Psoas muscle (tissue), 8 donors: ENCODE results near the gene CD44. TPM values are rescaled to one million over a fixed set of nuclear protein-coding genes. Genes with fewer than 3 reads are reported as not detected.

Source experiments
- ATAC-seq, 4 donors: fragments of 200-7000 bp; cut with Tn5 transposase; one replicate each; pipeline ENCODE4 v1.9.1; 2020; ENCODE audit warnings: moderate library complexity in 3 of 4, mild to moderate bottlenecking in 2 of 4
- DNase-seq, 2 donors: peaks; one replicate each; pipeline ENCODE4 v3.0.0-alpha.2; 2020
- H3K27ac ChIP-seq: fragments of 200-600 bp; one replicate; pipeline ENCODE4 v1.8.0; 2022
- H3K27me3 ChIP-seq, 3 donors: fragments of 200-600 bp in 1 of 3; one replicate each; pipeline versions ENCODE4 v1.6.1 to v1.8.0; 2013 to 2022; ENCODE audit warnings: low read length in 2 of 3, mild to moderate bottlenecking in 2 of 3, moderate library complexity in 1 of 3; ENCODE audit not compliant: insufficient read depth in 3 of 3
- H3K36me3 ChIP-seq, 2 donors: fragments of 200-600 bp in 1 of 2; one replicate each; pipeline versions ENCODE4 v1.6.1 to v1.8.0; 2013 to 2022; ENCODE audit warnings: low read depth in 1 of 2, mild to moderate bottlenecking in 1 of 2, moderate library complexity in 1 of 2; ENCODE audit not compliant: insufficient read depth in 1 of 2
- H3K4me1 ChIP-seq: fragments of 200-600 bp; one replicate; pipeline ENCODE4 v1.8.0; 2022
- H3K4me3 ChIP-seq: fragments of 200-600 bp; one replicate; pipeline ENCODE4 v1.8.0; 2022; ENCODE audit warnings: mild to moderate bottlenecking
- H3K9me3 ChIP-seq: fragments of 200-600 bp; one replicate; pipeline ENCODE4 v1.8.0; 2022
- CTCF ChIP-seq: fragments of 200-600 bp; IDR thresholded peaks from one replicate; pipeline ENCODE4 v1.8.0; 2022; ENCODE audit warnings: antibody characterized with exemption
- WGBS, 3 donors: extraction: QIAGEN DNeasy Blood & Tissue Kit; methylation state at CpG; one replicate each; pipeline versions ENCODE4 v1.1.6 to v1.1.7; 2013; 5-methylcytosine and 5-hydroxymethylcytosine counted together
- intact Hi-C, 2 donors: fragments of 100-400 bp; cut with DNase I; formaldehyde crosslinking; loops; one replicate each; pipeline versions ENCODE4 v1.11.0 to v1.14.2; 2022
- polyA plus RNA-seq, 3 donors: library from polyadenylated mRNA; stranded (reverse); fragments of 200-250 nt; gene quantifications; one replicate each; pipeline ENCODE4 v1.2.3, GENCODE V29; 2013
- total RNA-seq, 4 donors: library from RNA; stranded (reverse); fragmentation: NEBNext Ultra II Directional in 2 of 4; extraction: Animal tissue kit (Norgen Biotek cat#: 25700) in 2 of 4; gene quantifications; one replicate each; pipeline versions ENCODE4 v1.2.1 to v1.2.4, GENCODE V29; 2021 to 2023
- donor health status: healthy with polysubstance abuse.
- donor health status: DM: no; HTN: no; CAD: no; lungs with moderate emphysema.
- donor health status: Bipolar disorder and iron deficiency.
- donor health status: healthy.
- donor health status: DM: yes; HTN: yes; CAD: no.
- donor health status: DM: no; HTN: no; CAD: no.
- donor health status: DM: no; HTN: no; CAD: no.
- donor health status: DM: yes; HTN: yes; CAD: no.

Gene CD44
- total and polyA plus RNA-seq, 7 donors: 3.4 to 35.4 (median 23.2) TPM

- intact Hi-C loops: no loop called here
- H3K4me1 ChIP-seq: peaks cover 14% of the 10 kb centered on the region
- H3K36me3 ChIP-seq: no peaks in the 10 kb centered on the region
- H3K27ac ChIP-seq: no peak overlapping the region
- no peak for DNase-seq
- no peak overlapping the region for H3K4me3 ChIP-seq
- WGBS, 3 donors: 42 to 59% (median 48%) methylated on average over 3 of the region's 3 CpGs
- no peaks in the 10 kb centered on the region for H3K9me3 ChIP-seq
- TF ChIP-seq CTCF: no peak
- no peaks in the 10 kb centered on the region for H3K27me3 ChIP-seq
- ATAC-seq: no peak
Measured at GRCh38 chr11:35101223-35101622, 37.7 kb upstream of the CD44 start.

DNA sequence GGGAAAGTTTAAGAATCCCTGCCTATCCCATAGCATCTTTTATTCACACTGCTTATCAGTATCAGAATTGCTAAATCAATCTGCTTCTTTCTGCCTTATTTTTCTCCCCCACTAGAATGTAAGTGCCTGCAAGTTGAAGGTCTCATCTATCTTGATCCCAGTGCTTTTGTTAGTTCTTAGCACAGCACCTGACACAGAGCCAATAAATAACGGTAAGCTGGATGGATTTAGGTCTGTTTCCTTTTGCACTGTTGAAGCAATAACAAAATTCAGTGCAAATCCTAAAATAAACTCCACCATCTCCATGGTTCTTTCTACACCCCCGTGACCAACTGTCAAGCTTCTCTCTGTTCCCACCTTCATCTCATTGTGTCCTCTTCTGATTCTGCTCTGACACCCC is 36.7 kb upstream of the CD44 start:
- Histone ChIP-seq H3K4me1 (peaks cover 14% of the 10 kb centered on the region), H3K27me3 (no peaks in the 10 kb centered on the region), H3K9me3 (no peaks in the 10 kb centered on the region), H3K27ac (no peak overlapping the region), H3K4me3 (no peak overlapping the region), H3K36me3 (no peaks in the 10 kb centered on the region)
- ATAC-seq (no peak), DNase-seq (no peak)
- no peak for TF ChIP-seq CTCF
- 46 to 61% (median 56%) methylated on average over 2 of the region's 2 CpGs for WGBS, 3 donors
- intact Hi-C loops: no loop called here

GRCh38 chr11:35103366-35104208 is 35.4 kb upstream of the CD44 start:
- WGBS, 3 donors: 89 to 94% (median 92%) methylated on average over 6 of the region's 6 CpGs
- Histone ChIP-seq H3K36me3 (no peaks in the 10 kb centered on the region), H3K9me3 (no peaks in the 10 kb centered on the region), H3K4me1 (peaks cover 14% of the 10 kb centered on the region), H3K27ac (no peak overlapping the region), H3K27me3 (no peaks in the 10 kb centered on the region), H3K4me3 (no peak overlapping the region)
- no peak for ATAC-seq
- intact Hi-C loops: no loop called here
- TF ChIP-seq CTCF: no peak
- no peak for DNase-seq

GRCh38 chr11:35104655-35105054 is 34.3 kb upstream of the CD44 start:
- WGBS, 3 donors: 97 to 98% (median 97%) methylated on average over 2 of the region's 2 CpGs
- no peak for TF ChIP-seq CTCF
- no peak overlapping the region for H3K27ac ChIP-seq

More at GRCh38 chr11:35104655-35105054, 34.3 kb upstream of the CD44 start:
- DNase-seq (no peak), ATAC-seq (no peak)
- peaks cover 11% of the 10 kb centered on the region for H3K4me1 ChIP-seq
- no peak overlapping the region for H3K4me3 ChIP-seq
- no peaks in the 10 kb centered on the region for H3K27me3 ChIP-seq
- no peaks in the 10 kb centered on the region for H3K36me3 ChIP-seq
- no peaks in the 10 kb centered on the region for H3K9me3 ChIP-seq
- intact Hi-C loops: no loop called here
